ENCODE data around the gene PNMA8B.

DNA sequence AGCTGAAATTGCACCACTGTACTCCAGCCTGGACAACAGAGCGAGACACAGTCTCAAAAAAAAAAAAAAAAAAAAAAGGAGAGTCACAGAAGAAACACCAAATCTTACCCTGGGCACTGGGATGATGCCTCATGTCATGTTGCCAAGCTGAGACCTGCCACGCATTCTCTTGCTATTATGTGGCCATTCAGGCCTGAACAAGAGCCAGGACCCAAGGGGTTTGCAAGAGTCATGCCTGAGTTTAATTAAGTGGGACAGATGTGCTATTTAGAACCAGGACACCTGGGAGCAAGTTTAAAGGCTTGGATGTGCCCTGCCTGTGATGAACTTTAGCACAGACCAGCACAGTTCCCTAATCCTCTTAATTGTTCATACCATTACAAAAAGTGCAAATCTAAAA is 34.1 kb downstream of the PNMA8B start:
- TF ChIP-seq CTCF (conservative IDR thresholded peaks at IDR 0.05; ENCODE audit: low read depth, low read length) (no peak), EZH2 (IDR thresholded peaks at IDR 0.05; ENCODE audit: borderline replicate concordance, low read depth, low read length, poor library complexity, severe bottlenecking) (no peak)
